Mesothelial cell of epicardium (in vitro differentiated cells): ENCODE measurements around the gene GLB1L2. TPM values are rescaled to one million over a fixed set of nuclear protein-coding genes. Genes with fewer than 3 reads are reported as not detected.

Source experiments
- DNase-seq, 2 experiments: peaks; one replicate each; pipeline ENCODE4 v3.0.0; 2021; ENCODE audit warnings: low spot score in 2 of 2; ENCODE audit not compliant: unreplicated experiment in 2 of 2
- H3K27ac Mint-ChIP-seq: 2 replicates; pipeline ENCODE4 v1.8.0; 2021; ENCODE audit warnings: mixed read lengths
- H3K27me3 Mint-ChIP-seq: 2 replicates; pipeline ENCODE4 v1.8.0; 2021; ENCODE audit warnings: low read depth, mixed read lengths
- H3K36me3 Mint-ChIP-seq: 2 replicates; pipeline ENCODE4 v1.8.0; 2021; ENCODE audit warnings: mixed read lengths
- H3K4me1 Mint-ChIP-seq: 2 replicates; pipeline ENCODE4 v1.8.0; 2021; ENCODE audit warnings: mixed read lengths
- H3K4me3 Mint-ChIP-seq: 2 replicates; pipeline ENCODE4 v1.8.0; 2021; ENCODE audit warnings: mild to moderate bottlenecking, moderate library complexity, mixed read lengths
- H3K9me3 Mint-ChIP-seq: 2 replicates; pipeline ENCODE4 v1.8.0; 2021; ENCODE audit warnings: mixed read lengths
- CTCF ChIP-seq: fragments of 200-600 bp; sonication (generic); IDR thresholded peaks from one replicate; pipeline ENCODE4 v1.5.0; 2021; ENCODE audit warnings: antibody characterized with exemption; ENCODE audit not compliant: unreplicated experiment
- total RNA-seq: library from RNA; stranded (reverse); gene quantifications from 3 replicates; pipeline ENCODE4 v1.2.1, GENCODE V29; 2021

GLB1L2 gene
- total RNA-seq, 1 donor from 2014 or later: 9.5 TPM

GRCh38 chr11:134383576-134384221, 51.9 kb downstream of the GLB1L2 start:
- no peaks in the 10 kb centered on the region for H3K36me3 Mint-ChIP-seq
- TF ChIP-seq CTCF: no peak
- no peaks in the 10 kb centered on the region for H3K9me3 Mint-ChIP-seq
- H3K4me1 Mint-ChIP-seq: peaks cover 3% of the 10 kb centered on the region
- no peak for DNase-seq
- no peak overlapping the region for H3K27ac Mint-ChIP-seq
- peaks cover 3% of the 10 kb centered on the region for H3K27me3 Mint-ChIP-seq
- no peak overlapping the region for H3K4me3 Mint-ChIP-seq

GRCh38 chr11:134384406-134384805, 52.6 kb downstream of the GLB1L2 start:
- Mint-ChIP-seq H3K27me3 (peaks cover 3% of the 10 kb centered on the region), H3K27ac (no peak overlapping the region), H3K4me3 (no peak overlapping the region), H3K9me3 (no peaks in the 10 kb centered on the region), H3K4me1 (peaks cover 3% of the 10 kb centered on the region), H3K36me3 (no peaks in the 10 kb centered on the region)
- no peak for TF ChIP-seq CTCF
- no peak for DNase-seq

DNA sequence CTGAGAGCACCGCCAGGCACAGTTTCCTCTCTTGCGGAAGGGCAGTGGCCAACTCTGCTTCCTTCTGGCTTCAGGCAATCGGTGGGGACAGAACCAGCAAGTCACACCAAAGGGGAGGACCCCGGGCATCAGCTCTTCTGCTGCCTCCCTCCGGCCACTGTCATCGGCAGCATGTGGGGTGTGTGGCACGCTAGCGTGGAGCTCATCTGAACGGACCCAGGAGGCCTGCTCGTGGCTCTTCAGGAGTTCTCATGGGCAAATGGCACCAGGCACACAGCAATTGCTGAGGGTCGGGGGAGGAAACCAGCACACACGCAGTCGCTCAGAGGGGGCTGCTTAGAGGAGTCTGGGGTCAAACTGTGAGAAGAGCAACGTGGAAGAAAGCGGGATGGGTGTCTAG, 53.4 kb downstream of the GLB1L2 start:
- no peak for TF ChIP-seq CTCF
- no peak overlapping the region for H3K4me3 Mint-ChIP-seq
- no peaks in the 10 kb centered on the region for H3K9me3 Mint-ChIP-seq
- peaks cover 9% of the 10 kb centered on the region for H3K27me3 Mint-ChIP-seq
- no peak for DNase-seq
- H3K27ac Mint-ChIP-seq: no peak overlapping the region
- peaks cover 3% of the 10 kb centered on the region for H3K4me1 Mint-ChIP-seq
- no peaks in the 10 kb centered on the region for H3K36me3 Mint-ChIP-seq

DNA sequence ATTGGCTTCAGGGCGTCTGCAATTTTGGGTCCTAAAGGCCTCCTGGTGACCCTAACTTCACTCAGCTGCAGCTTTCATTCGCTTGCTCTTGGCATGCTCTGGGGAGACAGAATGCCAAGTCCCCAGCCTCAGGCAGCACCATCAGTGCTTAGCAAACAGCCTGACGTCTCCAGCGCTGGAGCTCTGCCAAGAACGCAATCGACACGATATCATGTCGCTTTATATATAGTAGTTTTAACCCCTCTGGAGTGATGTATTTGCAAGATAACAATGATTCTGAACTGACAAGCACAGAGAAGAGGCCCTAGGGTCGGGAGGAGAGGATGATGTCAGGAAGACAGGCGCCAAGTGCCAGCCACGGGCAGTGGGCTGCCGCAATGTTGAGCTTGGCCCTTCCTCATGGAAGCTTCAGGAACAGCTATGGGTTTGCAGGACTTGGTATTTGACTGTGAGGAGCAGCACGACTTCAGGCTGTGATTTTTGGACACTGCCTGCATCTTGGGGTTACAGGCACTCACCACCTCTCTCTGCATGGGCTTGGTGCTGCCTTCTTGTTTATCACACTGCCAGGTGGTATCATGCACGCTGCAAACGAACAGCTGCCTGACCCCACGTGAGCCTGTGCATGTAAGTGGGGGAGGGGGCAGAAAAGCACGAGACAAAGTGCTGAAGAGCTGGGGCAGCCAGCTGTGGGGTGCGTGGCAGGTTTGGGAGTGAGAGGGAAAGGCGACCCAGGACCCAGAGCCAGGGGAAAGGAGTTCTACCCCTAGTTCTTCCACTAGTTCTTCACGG, 54.2 kb downstream of the GLB1L2 start:
- peaks cover 3% of the 10 kb centered on the region for H3K4me1 Mint-ChIP-seq
- H3K27me3 Mint-ChIP-seq: peaks cover 10% of the 10 kb centered on the region
- TF ChIP-seq CTCF: no peak
- no peak overlapping the region for H3K27ac Mint-ChIP-seq
- no peaks in the 10 kb centered on the region for H3K36me3 Mint-ChIP-seq
- no peak overlapping the region for H3K4me3 Mint-ChIP-seq
- no peaks in the 10 kb centered on the region for H3K9me3 Mint-ChIP-seq
- no peak for DNase-seq

GRCh38 chr11:134386945-134387344, 55.2 kb downstream of the GLB1L2 start:
- Mint-ChIP-seq H3K27me3 (peaks cover 10% of the 10 kb centered on the region), H3K4me1 (peaks cover 3% of the 10 kb centered on the region), H3K9me3 (no peaks in the 10 kb centered on the region), H3K4me3 (no peak overlapping the region), H3K36me3 (no peaks in the 10 kb centered on the region), H3K27ac (no peak overlapping the region)
- no peak for TF ChIP-seq CTCF
- no peak for DNase-seq
